Measurements from ENCODE around the gene VSTM4.

DNA sequence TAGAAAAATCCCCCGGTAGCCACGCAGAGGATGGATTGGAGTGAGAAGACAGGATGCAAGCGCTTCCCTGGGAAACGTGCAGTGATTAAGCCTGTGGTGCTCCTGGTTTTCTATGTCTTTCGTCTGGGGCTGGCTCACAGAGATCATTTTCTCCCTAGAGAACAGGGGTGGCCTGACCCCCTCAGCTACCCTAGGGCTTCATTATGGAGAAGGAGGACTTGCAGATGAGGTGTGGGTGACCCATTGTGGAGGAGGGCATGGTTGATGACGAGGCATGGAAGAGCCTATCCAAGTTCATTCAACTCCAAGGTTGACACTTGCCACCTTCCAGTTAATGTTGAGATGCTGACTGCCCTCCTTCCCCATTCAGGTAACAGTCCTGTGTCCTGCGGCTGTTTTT, 75.9 kb downstream of the VSTM4 start:
- TF ChIP-seq, protein P1, sequence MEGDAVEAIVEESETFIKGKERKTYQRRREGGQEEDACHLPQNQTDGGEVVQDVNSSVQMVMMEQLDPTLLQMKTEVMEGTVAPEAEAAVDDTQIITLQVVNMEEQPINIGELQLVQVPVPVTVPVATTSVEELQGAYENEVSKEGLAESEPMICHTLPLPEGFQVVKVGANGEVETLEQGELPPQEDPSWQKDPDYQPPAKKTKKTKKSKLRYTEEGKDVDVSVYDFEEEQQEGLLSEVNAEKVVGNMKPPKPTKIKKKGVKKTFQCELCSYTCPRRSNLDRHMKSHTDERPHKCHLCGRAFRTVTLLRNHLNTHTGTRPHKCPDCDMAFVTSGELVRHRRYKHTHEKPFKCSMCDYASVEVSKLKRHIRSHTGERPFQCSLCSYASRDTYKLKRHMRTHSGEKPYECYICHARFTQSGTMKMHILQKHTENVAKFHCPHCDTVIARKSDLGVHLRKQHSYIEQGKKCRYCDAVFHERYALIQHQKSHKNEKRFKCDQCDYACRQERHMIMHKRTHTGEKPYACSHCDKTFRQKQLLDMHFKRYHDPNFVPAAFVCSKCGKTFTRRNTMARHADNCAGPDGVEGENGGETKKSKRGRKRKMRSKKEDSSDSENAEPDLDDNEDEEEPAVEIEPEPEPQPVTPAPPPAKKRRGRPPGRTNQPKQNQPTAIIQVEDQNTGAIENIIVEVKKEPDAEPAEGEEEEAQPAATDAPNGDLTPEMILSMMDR (IDR thresholded peaks at IDR 0.05) = no peak
- no peak for TF ChIP-seq POLR2A (IDR thresholded peaks at IDR 0.05)
- TF ChIP-seq EP300 (IDR thresholded peaks at IDR 0.05) = no peak

Measured in ovary (tissue), 3 donors.